HG03103 (cell line): ENCODE data around the gene MIER2.

Source experiments
- ATAC-seq: cut with Tn5 transposase; IDR thresholded peaks from one replicate; pipeline ENCODE4 v1.9.1; 2021; ENCODE audit warnings: low read depth; ENCODE audit not compliant: unreplicated experiment

Gene MIER2

DNA sequence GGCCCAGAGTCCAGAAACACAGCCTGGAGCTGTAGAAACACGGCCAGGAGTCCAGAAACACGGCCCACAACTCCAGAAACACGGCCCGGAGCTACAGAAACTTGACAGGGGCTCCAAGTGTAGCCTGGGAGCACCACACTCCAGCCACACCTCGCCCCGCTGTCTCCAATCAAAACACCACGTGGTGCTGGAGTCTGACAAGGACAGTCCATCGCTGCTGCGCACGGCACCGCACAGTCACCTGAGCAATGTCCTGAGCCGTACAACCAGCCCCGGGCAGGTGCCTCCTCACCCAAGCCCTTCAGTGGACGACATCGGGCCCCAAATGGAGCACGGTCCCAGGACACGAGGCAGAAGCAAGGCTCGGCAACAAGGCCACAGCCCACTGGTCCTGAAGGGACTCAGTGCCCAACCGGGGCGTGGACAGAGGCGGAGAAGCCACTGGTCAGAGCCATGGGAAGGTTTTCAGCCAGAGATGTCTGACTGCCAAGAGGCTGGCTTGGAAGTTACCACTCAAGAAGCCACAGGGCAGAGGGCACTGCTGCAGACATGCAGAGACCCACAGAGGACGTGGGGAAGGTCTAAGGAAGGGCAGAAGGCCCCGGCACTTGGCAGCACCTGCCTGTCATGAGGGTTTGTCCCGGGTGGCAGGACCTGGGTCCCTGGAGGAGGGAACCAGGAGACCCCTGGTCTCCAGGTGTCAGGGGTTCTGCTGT, 33.7 kb downstream of the MIER2 start:
- ATAC-seq: no peak

DNA sequence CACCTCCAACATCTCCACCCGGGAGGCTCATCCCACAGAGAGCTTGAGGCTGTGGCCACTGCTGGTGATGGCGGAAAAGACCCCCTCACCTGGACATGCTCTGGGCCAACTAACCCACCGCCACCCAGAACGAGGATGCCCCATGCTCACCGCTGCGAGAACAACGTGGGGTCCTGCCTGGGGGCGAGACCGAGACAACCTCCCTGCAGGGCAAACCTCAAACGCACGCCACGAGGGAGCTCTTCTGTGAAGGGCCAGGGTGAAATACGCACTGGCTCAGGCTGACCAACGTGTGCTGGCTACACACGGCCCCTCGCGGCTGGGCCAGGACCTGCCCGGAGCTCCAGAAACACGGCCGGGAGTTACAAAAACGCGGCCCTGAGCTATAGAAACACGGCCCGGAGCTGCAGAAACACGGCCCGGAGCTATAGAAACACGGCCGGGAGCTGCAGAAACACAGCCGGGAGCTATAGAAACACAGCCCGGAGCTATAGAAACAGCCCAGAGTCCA, 34.4 kb downstream of the MIER2 start:
- no peak for ATAC-seq

DNA sequence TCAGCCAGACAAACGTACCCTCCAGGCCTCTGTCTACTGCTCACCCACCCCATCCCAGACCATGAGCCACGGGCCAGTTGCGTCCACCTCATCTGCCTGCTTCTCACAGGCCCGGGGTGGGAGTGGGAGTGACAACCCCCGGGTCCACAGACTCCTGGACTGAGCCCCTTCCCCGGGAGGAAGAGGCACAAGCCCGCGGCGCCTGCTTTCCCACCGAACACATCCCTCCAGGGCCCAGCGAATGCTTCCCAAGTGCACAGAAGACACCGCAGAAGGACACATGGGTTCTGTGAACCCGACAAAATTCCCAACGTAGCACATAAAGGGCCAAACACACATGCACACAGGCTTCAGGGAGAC, 35.4 kb downstream of the MIER2 start:
- ATAC-seq: no peak

DNA sequence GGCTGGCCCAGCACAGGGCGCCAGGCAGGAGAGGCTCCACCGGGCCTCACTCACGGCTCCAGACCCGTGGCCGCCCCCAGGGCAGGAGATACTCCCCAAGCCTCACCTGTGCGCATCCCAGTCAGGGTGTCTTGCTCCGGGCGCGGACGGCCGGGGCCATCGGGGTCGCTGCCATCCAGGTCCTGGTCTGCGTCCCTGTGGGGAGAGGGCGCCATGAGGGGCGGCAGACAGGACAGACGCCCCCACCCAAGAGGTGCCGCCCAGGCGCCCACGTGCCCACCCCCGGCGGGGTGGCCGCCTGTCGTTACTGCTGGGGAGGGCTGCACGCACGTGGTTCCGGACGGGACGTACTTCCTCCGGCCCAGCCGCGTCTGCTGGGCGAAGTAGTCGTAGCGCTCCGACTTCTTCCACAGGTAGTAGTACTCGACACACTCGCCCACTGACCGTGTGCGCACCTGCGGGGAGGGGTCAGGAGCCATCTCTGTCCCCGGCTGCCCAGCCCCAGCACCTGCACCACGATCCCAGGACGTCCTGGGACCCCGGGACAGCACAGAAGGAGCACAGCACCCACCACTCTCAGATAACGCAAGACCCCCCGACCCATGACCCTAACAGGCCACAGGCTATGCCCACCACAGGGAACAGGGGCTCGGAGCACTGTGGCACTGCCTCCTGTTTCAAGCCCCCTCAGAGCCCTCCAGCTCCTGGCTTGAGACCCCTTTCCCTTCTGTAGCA, 36.0 kb downstream of the MIER2 start:
- no peak for ATAC-seq

DNA sequence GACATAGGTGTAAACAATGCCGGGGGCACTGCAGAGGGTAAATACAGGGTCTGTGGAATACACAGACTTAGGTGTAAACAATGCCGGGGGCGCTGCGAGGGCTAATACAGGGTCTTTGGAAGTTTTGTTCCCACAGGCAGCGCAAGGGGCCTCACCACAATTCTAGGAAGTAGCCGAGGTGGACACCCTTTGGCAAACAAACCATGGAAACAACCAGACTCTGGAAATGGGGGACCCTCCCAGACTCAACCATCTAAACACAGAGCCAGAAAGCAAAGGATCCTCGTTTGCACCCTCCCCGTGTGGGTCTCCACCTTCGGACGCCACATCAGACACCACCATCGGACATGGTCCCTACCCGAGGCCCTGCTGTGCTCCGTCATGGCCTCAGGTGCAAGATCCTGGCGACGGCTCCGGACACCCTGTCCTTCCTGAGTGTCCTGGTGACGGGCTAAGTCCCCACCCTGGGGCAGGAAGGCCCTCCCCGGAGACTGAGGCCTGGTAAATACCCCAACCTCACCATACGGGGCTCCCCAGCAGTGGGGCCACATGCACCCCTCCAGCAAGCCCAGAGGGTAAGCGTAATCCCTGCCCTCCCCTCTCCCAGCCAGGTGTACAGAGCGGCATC, 36.7 kb downstream of the MIER2 start:
- ATAC-seq: no peak

DNA sequence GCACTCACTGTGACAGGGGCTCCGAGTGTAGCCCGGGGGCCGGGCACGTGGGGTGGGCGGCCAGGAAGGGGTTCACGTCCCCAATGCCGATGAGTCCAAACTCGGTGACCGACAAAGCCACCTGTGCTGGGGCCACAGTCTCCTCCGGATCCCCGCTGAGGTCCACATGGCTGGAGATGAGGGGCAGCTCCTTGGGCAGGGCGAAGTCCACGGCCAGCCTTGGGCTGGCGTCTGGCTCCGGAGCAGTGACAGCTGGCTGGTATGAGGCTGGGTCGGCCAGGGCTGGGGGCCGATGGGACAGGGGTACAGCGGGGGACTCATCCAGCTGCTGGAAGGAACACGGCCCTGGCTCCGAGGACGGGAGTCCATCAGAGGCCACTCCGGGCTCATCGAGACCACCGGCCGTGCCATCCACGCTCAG, 37.5 kb downstream of the MIER2 start:
- ATAC-seq: no peak

DNA sequence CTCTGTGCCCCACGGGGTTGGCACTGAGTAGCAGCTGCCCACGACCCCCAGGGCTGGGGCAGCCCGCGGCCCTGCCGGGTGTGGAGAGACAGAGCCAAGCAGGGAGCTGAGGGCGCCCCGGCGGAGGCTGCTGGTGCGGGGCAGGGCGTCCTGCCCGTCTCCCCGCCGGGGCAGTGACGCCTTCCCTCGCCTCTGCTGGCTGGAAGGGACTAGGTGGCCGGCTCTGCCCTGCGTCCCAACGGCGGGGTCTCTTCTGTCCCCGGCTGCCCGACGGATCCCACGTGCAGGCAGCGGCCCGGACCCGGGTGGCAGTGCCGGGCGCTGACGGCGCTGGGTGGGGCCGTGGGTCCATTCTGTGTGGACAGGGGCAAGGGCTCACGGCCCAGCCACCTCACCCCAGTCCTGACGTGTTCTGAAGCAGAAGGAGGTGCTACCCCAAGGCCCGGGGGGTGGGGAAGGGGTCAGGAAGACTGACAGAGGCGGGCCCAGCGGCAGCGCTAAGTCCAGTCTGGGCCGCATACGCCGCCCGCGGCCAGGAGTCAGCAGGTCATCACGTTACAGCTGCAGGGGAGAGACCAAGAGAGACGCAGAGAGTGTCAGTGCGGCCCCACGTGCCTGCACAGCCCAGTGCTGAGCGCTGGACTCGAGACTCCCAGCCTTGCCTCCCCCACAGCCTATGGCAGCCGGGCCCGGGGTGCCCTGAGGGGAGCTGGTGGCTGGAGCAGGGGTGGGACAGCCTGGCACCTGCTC, 38.3 kb downstream of the MIER2 start:
- ATAC-seq: no peak

DNA sequence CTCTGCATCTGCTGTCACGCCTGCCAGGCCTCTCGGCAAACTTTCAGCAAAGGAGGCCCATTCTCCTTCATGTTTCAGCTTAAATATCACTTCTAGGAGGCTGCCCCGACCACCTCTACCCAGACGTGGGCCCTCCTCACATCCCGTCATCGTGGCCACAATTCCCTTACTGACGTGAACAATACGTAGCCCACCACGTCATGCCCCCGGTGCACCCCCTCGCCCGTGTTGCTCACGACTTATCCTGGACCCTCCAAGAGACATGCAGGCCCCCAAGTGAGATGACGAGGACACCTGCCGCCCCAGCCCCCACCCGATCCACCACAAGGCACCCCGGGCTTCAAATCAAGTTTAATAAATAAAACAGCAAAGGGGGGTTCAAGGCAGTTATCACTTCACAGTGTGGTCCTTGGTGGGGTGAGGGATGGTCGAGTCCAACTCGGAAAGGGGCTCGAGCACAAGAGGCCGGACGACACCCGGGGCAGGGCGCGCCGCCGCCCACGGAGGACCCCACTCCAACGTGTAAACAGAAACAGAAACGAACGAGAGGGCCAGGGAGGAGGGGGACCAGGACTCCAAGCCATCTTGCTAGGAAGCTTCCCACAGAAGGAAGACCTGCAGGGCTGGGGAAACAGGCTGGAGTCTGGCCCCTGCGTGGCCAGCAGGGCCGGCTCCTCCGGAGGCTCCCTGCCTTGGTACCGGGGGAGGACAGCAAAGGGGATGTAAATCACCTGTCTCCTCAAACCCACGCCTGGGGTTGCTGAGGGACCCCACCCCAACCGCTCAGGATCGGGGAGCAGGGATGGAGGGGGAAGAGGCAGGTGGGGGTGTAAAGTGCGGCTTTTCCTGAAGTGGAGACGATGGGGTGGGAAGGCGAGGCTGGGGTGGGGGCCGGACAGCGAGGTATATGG, 39.1 kb downstream of the MIER2 start:
- ATAC-seq: no peak

DNA sequence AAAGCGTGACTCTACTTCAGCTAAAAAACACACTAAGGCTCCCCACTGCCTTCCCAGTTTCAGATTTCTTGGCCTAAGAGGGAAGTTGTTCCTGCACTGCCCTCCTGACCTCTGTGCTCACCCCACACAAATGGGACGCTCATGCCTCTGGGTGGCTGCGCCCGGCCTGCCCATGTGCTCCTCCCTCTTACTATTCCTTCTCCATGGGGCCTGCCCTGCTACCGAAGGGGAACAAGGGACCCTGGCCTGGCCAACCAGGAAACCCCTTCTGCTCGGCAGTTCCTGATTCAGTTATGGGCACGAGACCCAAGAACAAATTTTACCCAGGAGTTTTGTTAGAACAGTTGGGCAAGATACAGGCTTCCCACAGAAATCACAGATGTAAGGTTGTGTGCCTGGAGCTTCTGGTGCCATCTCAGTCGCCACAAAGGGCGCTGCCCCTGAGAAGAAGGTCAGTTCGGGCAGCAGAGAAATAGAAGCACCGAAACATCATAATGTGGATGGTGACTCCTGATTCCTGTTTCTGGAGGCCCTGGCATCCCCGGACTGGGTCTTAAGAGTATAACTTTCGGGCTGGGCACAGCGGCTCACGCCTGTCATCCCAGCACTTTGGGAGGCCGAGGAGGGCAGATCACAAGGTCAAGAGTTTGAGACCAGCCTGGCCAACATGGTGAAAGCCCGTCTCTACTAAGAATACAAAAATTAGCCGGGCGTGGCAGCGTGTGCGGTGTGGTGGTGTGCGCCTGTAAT, 47.9 kb downstream of the MIER2 start:
- no peak for ATAC-seq

DNA sequence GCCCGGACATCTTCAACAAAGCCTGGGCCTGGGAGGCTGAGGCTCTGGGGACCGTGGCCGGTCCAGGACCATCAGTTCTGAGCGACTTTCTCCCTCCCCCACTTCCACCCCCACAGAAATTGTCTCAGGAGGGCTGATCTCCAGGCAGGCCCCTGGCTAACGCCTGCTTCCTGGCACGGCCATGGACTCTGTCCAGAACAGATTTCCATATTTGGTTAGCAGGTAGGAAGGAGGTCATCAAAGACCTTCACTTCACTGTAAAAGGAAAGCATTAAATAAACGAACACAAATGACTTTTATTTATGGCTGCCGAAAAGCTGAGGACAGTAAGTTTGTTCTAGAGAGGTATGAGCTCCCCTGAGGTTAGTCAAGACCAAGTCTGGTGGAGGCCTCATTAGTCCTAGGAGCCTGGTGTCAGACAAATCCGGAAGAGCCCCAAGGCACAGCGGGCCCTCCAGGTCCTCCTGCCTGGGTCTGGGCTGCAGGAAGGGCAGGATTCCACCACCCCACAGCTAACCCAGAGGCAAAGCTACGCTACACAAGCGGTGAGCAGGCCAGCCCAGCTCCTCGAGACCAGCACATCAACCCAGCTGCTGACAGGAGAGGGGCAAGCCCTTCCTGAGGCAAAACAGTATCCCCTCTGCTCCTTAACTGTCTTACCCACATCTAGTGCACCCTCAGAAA, 48.8 kb downstream of the MIER2 start:
- ATAC-seq: no peak

DNA sequence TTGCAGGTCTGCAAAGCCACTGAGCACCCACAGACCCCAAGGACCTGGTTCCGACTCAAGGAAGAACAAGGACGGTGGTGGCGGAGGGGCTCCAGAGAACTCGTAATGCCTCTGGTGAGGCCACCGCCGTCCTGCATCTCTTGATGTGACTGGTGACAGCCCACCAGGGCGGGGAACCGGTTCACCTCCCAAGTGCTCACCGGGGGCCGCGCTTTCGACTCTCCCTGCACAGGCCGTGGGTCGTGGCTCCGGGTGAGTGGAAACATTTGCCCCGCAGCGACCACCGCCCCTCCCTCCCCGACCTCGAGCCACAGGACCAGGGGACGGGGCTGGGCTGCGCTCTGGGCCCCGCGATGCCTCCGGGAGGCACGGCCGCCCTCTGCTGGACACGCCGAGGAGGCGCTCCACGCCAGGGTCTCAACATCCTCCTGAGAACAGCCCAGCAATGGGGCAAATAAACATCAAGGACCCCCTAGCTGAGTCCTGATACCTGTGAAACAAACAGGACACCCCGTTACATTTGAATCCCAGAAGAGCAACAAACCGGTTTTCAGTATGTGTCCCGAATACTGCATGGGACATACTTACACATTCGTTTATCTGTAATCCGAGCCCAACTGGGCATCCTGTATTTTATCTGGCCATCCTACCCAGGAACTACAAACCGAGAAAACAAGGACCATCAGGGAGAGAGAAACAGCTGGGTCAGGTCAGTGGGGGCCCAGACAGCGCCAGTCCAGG, 49.5 kb downstream of the MIER2 start:
- ATAC-seq: no peak

DNA sequence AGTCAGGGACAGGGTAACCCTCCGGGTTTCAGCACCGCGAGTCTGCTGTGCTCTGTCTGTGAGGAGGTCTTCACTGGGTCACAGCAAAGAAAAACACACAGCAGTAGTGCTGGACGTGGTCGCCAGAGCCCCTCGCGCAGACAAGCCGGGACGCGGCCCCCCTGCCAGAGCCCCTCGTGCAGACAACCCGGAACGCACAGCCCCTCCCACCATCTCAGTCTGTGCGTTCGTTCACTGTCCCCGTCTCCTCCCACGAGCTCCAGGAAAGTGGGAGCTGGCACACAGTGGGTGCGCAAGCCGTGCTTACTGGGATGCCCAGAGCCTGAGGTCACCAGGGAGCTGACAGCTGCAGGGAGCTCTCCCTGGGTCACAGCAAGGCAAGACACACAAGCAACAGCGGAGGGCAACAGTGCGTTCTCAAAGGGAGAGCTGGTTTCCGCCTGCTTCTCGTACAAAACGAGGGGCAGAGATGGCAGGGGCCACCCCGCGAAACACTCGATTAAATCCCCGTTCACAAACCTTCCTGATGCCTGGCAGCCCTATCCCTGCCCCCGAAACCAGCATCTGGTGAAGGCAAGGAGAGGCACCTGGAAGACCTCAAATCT, 50.2 kb downstream of the MIER2 start:
- ATAC-seq: no peak

DNA sequence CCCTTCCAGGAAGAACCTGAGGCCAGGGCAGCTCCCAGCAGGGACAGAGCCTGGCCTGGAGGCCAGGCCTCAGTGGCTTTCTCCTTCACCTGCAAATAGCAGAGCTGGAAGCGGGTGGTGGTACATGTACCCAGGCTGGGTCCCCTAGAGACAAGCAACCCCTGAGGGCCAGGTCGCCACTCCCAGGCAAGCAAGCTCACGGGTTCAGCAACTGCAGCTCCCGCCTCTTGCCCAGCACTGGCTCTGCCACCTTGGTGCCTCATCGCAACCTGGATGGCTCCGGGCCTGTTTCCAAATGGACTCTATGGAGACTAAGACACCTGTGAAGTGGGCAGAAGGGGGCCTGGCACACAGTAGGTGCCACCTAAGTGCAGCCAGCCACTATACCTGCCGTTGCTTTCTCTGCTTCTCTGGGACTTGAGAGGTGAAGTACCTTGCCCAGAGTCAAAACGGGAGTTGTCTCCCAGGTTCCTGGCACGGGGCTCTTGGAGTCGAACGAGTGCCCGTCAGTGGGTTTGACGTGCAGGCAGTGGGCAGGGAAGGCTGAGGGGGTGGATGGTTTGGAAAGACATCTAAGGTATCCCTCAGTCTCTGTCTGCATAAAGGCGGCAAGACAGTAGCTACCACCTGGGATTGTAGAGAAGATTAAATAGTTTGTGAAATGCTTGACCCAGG, 51.0 kb downstream of the MIER2 start:
- ATAC-seq: no peak

DNA sequence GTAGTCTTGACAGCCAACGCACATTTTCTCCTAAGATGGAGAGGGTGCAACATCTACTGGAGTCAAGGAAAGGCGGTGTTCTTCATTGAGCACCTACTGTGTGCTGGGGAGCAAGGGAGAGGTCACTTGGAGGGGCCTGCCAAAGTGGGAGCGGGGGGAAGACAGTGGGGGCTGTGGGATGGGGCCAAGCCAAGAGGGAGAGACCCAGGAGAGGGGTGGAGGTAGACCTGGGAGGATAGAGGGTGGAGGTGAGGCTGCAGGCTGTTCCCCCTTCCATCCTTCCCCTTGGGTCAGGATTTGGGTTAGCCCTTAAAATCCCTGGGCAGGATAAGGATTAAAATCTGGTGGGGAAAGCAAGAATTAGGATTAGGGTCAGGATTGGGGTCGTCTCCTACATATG, 51.6 kb downstream of the MIER2 start:
- ATAC-seq: no peak

DNA sequence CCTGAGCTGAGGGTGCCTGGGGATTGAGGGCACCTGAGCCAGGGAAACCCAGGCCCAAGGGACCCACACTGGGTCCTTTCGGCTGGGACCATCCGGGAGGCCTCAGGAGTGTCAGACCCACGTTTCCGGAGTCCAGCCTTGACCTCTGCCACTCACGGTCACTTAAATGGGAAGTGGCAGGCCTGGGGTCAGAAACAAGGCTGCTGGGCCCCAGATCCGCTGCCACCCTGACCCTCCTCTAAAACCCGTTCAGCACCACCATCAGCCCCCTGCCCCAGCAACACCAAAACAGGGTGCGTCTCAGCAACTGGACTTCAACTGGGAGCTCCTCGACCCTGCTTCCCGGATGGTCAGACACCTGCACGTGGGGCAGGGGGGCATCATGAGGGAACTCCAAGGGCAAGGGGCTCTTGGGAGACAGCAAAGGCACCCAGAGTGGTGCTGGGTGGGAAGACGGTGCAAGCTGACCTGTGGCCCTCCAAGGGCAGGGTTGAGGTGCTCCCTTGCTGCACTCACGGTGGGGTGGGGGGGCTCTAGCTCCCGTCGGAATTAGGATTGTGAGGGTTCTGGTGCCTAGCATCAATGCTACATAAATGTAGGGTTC, 52.2 kb downstream of the MIER2 start:
- ATAC-seq: no peak

DNA sequence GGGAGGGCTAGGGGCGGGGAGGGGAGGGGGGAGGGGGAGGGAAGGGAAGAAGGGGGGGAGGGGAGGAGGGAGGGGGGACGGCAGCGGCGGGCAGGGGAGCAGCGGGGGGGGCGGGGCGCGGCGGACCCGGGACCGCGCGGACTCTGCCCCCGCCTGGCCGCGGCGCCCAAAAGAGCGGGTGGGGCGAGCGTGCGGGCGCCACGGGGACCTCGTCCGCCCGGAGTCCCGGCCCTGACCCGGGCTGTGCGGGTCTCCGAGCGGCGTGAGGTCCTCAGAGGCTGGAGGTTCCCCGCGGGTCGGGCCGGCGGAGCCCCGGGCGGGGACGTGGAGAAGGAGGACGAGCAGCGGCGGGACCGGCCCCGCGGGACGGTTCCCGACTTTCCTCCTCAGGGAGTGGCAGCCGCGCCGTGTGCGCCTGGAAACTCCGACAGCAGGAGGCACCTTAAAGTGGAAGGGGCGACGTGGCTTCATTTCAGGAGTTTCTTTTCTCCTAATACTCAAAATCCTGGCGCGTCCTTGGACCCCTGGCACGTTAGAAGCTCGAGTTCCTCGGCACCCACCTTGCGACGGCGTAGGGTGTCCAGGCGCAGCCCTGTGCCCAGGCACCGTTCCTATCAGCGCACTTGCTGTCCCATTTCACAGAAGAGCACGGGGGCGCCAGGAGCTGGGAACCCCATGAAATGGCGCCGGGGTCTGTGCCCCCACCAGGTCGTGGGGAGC, 52.9 kb downstream of the MIER2 start:
- no peak for ATAC-seq
